Bronchial epithelial cell (primary cell): Measurements from ENCODE around the gene MN1. TPM values are rescaled to one million over a fixed set of nuclear protein-coding genes. Genes with fewer than 3 reads are reported as not detected.

ENCODE experiments used
- DNase-seq: peaks from one replicate; pipeline ENCODE4 v3.0.0-alpha.2; 2010; ENCODE audit warnings: low read depth
- FAIRE-seq: peaks from 2 replicates; lab custom pipeline; 2011; peaks lifted over from hg19 to GRCh38; lab: Jason Lieb, UNC
- H3K27me3 ChIP-seq: 2 replicates; pipeline ENCODE4 v1.5.1; 2011; ENCODE audit warnings: low read length; ENCODE audit not compliant: control insufficient read depth, insufficient read depth
- H3K36me3 ChIP-seq: 2 replicates; pipeline ENCODE4 v1.5.1; 2011; ENCODE audit warnings: low read length; ENCODE audit not compliant: control insufficient read depth, insufficient read depth
- H3K4me3 ChIP-seq: 2 replicates; pipeline ENCODE4 v1.5.1; 2011; ENCODE audit warnings: mild to moderate bottlenecking, low read depth, low read length, control low read depth
- CTCF ChIP-seq: IDR thresholded peaks from 2 replicates; pipeline ENCODE4 v1.5.1; 2011; ENCODE audit warnings: mild to moderate bottlenecking, moderate library complexity, low read length, control low read depth, inconsistent platforms; ENCODE audit not compliant: insufficient read depth, severe bottlenecking
- total RNA-seq: library from RNA; depleted of rRNA; stranded (reverse); fragments of >200 nt; gene quantifications from 2 replicates; pipeline ENCODE4 v1.2.1, GENCODE V29; 2014

Gene MN1
- total RNA-seq, 1 donor from 2014 or later = 1.3 TPM

GRCh38 chr22:27732391-27732790 lies 69.2 kb downstream of the MN1 start:
- Histone ChIP-seq H3K27me3 (no peaks in the 10 kb centered on the region), H3K4me3 (no peak overlapping the region), H3K36me3 (no peaks in the 10 kb centered on the region)
- no peak for TF ChIP-seq CTCF
- DNase-seq (no peak), FAIRE-seq (no peak)

DNA sequence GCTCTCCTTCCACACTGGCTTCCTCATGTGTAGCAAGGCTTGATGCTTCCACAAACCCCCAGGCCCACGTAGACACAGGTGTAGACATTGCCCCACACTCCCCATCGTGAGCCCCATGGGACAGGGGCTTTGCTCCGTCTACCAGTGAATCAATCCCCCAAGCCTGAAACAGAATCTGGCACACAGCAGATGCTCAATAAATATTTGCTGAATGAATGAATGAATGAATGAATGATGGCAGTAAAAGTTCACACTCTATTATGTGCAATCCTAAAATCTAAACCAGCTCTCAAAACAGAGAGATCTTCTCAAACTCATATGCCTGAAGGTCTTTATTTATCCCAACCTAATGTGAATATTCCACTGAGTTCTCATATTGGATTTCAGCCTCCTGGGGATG lies 69.9 kb downstream of the MN1 start:
- Histone ChIP-seq H3K4me3 (no peak overlapping the region), H3K36me3 (no peaks in the 10 kb centered on the region), H3K27me3 (no peaks in the 10 kb centered on the region)
- no peak for TF ChIP-seq CTCF
- DNase-seq (no peak), FAIRE-seq (no peak)

DNA sequence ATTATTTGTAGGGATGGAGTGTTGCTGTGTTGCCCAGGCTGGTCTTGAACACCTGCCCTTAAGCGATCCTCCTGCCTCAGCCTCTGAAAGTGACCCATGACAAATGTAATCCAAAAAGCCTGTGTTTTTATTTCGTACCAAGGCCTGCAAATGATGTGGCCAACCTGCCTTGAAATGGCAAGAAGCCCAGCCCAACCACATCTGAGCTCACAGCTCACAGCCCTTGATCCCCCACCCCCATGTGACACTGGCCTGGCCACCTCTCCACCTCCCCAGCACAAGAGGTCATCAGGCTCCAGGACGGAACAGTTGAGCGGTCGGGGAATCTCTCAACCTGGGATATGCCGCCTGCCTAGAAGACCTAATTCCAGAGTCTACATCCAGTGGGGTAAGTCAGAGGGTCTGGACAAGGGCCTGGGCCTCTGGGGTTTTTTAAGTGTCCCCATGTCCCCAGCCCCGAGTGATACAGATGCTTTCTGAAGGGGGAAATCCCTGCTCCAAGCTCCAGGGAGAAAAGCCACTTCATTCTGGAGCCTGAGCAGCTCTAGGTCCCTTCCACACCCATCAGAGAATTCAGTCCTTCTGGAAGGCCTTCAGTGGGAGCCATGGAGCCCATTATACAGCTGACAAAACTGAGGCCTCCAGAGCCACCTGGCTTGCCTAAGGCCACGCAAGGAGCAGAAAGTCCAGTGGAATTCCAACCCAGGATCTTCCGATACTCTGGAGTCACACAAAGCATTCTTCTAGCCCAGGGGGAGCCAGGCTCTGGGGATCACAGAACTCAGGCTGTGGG lies 70.7 kb downstream of the MN1 start:
- no peak for TF ChIP-seq CTCF
- Histone ChIP-seq H3K36me3 (no peaks in the 10 kb centered on the region), H3K27me3 (no peaks in the 10 kb centered on the region), H3K4me3 (no peak overlapping the region)
- no peak for FAIRE-seq
- no peak for DNase-seq

DNA sequence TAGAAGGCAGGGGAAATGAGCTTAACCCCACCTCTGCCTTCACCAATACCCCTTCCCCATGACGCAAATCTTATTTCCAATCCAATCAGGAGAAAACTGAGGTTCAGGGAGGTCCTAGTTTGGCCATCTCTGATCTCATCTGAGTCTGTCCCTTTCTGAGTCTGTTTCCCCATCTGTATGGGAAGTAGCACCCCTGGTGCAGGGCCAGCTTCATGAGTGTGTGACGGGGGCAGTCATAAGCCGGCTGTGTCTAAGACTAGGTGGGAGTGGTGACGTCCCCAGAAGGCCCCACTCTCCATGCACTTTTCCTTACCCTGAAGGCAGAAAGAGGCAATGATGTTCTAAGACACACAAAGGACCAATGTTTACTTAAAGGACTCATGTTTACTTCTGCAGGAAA lies 72.3 kb downstream of the MN1 start:
- H3K4me3 ChIP-seq = no peak overlapping the region
- no peaks in the 10 kb centered on the region for H3K27me3 ChIP-seq
- FAIRE-seq = no peak
- TF ChIP-seq CTCF = no peak
- no peak for DNase-seq
- no peaks in the 10 kb centered on the region for H3K36me3 ChIP-seq

GRCh38 chr22:27727673-27728451 lies 73.7 kb downstream of the MN1 start:
- no peak for FAIRE-seq
- Histone ChIP-seq H3K36me3 (no peaks in the 10 kb centered on the region), H3K4me3 (no peak overlapping the region), H3K27me3 (no peaks in the 10 kb centered on the region)
- DNase-seq = no peak
- no peak for TF ChIP-seq CTCF
